NCI-H510A (cell line): Measurements from ENCODE around the gene RIF1.

Source experiments
- DNase-seq: peaks from one replicate; lab custom pipeline; 2025; lab: John Stamatoyannopoulos, UW

Gene RIF1

DNA sequence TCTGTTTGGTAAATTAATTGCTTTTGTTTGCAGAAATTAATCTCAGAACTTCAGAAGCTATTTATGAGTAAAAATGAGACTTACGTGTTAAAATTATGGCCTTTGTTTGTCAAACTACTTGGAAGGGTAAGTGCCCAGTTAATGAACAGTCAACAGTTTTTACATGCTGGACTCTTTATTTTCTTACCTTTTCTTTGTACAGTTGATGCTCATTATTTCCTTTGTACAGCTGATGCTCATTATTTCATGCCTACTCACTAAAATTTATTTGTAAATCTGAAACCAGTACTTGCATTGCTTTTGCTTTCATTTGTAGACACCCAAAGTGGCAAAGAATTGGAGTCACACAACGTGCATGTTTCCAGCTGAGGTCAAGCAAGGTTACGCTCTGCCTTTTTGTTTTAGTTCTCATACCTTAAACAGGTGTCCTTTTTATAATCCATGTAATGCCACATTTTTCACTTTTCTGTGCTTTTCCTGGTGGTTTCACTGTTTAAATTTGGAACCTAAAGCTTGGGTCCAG, 13.3 kb downstream of the RIF1 start:
- no peak for DNase-seq

DNA sequence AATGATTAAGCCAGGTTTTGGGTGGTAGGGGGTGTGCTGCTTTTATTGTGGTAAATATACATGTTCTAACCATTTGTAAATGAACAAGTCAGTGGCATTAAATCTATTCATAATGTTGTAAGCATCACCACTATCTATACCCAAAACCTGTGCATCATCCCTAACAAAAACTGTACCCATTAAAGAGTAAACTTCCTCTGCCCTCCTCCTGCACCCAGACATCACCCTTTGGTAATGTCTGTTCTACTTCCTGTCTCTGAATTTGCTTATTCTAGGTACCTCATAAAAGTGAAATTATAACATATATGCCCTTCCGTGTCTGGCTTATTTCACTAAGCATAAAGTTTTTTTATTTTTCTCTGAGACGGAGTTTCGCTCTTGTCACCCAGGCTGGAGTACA, 14.1 kb downstream of the RIF1 start:
- no peak for DNase-seq

DNA sequence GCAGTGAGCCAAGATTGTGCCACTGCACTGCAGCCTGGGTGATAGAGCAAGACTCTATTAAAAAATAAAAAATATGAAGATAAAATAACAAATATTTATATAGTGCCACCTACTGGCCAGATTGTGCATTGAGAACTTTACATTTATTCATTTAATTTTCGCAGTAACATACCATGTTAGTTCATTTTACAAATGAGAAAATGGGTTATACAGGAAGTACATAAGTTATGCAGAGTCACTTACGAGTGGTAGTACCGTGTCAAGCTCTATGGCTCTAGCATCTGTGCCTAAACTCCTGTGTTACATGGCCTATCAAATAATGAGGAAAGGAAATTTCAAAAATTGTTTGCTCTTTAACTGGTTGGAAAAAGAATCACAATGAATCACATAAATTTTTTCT, 27.9 kb downstream of the RIF1 start:
- no peak for DNase-seq

DNA sequence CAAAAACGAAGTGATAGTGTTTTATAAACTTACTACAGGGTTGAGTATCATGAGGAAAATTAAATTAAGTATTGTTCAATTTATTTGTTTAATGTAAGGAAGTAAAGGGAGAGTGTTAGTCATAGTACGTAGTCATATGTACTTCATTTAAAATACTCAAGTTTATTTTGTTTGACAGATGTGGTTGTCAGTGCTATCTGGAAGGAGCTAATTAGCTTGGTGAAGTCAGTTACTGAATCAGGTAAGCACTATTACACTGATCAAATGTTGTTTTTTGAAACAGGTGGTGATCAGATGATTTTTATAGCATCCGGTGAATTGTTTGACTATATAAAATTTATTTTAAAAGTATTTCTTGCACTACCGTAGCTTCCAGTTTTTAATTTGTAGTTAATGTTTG, 28.8 kb downstream of the RIF1 start:
- DNase-seq, result no peak

DNA sequence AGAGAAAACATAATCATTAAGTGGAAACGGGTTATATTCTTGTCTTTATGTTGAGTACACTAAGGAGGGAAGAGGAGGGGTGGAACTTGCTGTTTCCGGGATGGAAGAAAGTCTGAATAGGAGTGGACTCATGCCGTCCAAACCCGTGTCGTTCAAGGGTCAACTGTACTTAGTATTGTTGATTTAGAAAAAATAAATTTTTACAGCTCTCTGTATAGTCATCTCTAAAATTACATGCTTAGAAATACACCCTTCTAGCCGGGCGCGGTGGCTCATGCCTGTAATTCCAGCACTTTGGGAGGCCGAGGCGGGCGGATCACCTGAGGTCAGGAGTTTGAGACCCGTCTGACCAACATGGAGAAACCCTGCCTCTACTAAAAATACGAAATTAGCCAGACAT, 29.4 kb downstream of the RIF1 start:
- no peak for DNase-seq

DNA sequence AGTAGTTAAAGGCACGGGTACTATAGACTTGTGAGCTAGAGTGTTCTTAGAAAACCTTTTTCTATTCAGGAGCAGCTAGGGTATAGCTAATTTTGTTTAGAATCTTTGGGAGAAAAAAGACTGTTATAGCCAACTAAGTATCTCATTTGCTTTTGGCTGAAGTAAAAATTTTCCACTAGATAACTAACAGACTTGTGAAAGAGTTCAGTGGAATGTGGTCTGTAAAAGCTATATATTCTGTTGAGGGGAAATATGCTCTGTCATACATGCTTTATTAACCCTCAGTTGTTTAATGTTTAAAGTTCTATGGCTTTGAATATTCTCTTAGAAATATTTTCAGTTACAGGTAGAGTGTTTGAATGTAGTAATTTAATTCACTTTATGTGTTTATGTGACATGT, 49.7 kb downstream of the RIF1 start:
- no peak for DNase-seq

DNA sequence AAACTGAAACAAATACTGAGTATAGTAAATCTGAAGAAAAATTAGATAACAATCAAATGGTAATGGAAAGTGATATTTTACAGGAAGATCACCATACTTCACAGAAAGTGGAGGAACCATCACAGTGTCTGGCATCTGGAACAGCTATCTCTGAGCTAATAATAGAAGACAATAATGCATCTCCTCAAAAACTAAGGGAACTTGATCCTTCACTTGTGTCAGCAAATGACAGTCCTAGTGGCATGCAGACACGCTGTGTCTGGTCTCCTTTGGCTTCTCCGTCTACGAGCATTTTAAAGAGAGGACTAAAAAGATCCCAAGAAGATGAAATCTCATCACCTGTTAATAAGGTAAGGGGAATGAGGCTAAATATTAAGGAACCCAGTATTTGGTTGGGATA, 56.1 kb downstream of the RIF1 start:
- DNase-seq, result no peak

DNA sequence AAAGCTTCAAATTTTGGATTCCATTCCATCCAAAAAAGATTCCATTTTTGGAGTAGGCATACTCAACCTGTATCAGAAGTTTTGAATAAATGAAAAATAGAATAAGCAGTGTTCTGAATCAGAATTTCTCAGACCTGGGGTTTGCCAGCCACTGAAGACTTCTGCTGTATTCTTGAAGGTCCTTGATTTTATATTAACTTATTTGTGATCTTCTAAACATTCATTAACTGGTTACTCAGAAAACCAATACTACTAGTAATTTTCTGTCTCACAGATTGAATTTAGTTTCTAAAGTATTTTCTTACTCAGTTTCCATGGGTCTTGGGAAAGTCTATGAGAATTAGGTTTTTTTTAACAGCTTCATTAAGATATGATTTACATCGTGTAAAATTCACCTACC, 60.9 kb downstream of the RIF1 start:
- no peak for DNase-seq

DNA sequence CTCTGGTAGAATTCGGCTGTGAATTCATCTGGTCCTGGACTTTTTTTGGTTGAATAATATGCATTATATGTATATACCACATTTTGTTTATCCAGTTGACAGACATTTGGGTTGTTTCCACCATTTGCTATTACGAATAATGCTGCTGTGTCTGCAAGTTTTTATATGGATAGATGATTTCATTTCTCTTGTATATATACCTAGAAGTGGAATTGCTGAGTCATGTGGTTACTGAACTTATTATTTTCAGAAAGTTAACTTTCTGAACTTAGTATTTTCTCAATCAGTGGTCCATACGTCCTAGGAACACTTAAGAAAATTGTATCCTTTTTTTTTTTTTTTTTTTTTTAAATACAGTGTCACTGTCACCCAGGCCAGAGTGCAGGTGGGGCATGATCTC, 63.3 kb downstream of the RIF1 start:
- no peak for DNase-seq

DNA sequence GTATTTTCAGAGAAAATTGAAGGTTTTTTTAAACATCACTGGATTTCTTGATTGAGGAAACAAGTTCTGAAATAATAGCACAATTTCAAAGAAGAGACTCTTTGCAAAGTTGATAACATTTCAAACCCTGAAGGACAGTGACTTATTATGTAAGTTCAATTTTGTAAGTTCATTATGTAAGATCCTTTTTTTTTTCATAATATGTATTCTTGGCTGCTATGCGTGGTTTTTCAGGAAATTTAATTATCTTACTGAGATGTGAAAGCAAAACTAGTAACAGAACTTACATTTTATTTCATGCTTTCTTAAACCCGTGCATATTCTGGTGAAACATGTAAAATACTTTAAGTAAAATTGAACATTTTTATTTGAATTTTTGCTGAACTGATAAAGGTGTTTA, 65.4 kb downstream of the RIF1 start:
- no peak for DNase-seq

DNA sequence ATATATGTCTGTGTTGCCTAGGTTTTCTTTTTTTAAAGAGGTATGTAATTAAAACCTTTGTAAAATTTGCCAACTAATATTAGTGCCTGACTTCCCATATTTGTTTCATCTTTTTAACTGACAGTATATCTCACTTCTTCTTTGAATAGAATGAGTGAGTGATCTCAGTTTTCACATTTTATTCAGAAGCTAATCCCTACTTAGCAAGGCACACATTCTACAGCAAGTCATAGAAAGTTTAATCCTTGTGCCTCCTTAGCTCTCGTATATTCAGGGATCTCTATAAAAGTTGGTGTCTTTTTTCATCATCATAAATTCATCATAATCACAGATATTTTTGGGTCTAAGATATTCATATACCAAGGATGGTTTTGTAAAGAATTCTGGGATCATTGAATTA, 66.6 kb downstream of the RIF1 start:
- no peak for DNase-seq

DNA sequence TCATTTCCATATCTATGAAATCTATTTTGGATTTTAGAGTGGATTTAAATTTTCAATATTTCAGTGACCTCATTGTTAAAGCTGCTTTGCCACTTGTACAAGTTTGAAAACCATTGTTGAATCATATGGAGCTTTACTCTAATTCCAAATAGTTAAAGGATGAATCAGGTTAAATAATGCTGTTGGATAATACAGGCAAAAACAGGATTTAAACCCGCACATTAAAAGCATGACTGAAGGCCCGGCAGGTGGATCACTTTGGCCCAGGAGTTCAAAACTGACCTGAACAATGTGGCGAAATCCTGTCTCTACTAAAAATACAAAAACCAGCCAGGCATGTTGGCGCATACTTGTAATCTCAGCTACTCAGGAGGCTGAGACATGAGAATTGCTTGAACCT, 68.3 kb downstream of the RIF1 start:
- no peak for DNase-seq

DNA sequence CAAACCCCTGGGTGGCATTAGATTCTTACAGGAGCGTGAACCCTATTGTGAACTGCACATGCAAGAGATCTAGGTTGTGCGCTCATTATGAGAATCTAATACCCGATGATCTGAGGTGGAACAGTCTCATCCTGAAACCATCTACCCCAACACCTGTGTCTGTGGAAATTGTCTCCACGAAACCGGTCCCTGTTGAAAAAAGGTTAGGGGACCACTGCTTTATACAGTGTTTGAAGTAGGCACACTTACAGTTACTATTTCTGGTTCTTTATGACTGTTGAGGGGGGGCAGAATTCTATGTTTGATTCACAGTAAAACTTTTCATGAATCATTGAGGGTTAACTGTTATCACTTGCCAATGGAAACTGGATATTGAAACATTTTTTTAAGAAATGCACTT, 72.0 kb downstream of the RIF1 start:
- no peak for DNase-seq

DNA sequence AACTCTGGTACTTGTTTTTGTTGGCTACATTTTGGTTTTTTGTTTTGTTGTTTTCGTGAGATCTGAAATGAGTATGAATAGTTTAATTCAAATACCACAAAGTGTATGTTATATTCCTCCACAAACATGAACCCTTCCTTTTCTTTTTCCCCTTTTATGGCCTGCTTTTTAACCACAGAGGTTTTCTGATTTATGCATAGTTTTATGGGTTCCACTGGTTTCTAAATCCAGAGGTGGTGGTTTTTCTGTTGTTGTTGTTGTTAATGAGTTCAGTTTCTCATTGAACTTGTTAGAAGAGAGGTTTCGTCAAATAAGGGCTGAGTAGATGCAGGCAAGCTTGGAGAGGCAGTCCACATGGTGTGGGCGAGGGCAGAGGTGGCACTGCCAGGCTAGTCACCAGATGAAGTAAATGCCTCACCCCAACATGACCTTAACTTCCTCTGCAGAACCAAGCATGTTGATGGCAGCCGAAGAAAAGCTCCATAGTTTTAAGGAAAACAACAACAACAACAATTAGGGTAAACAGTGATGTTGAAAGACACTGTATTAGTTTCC, 72.5 kb downstream of the RIF1 start:
- no peak for DNase-seq

DNA sequence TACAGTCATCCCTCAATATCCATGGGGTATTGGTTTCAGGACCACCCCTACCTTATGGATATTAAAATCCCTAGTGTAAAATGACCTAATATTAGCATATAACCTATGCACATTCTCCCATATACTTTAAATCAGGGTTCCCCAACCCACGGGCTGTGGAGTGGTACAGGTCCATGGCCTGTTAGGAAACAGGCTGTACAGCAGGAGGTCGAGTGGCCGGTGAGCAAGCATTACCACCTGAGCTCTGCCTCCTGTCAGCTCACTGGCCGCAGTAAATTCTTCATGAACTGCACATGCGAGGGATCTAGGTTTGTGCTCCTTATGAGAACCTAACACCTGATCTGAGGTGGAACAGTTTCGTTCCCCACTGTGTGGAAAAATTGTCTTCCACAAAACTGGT, 73.8 kb downstream of the RIF1 start:
- DNase-seq, result no peak

DNA sequence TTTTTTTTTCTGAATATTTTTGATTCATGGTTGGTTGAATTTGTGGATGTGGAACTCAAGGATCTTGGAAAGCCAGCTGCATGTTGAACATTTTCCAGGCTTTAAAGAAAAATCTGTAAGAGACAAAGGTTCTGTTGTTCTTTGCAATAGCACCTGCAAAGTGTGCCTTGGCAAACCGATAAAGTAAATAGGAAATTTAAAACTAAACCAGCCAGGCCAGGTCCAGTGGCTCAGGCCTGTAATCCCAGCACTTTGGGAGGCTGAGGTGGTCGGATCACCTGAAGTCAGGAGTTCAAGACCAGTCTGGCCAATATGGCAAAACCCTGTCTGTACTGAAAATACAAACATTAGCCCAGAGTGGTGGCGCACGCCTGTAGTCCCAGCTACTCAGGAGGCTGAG, 74.4 kb downstream of the RIF1 start:
- DNase-seq, result no peak

DNA sequence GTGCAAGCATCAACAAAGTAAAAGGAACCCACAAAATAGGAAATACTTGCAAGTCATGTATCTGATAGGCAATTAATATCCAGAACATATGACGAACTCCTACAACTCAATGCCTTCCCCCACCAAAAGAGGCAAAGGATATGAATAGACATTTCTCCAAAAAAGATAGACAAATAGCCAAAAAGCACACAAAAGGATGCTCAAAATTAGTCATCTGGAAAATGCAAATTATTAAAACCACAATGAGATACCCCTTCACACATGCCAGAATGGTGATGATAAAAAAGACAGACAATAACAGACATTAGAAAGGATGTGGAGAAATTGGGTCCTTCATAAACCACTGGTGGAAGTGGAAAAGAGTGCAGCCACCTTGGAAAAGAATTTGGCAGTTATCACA, 76.4 kb downstream of the RIF1 start:
- no peak for DNase-seq

DNA sequence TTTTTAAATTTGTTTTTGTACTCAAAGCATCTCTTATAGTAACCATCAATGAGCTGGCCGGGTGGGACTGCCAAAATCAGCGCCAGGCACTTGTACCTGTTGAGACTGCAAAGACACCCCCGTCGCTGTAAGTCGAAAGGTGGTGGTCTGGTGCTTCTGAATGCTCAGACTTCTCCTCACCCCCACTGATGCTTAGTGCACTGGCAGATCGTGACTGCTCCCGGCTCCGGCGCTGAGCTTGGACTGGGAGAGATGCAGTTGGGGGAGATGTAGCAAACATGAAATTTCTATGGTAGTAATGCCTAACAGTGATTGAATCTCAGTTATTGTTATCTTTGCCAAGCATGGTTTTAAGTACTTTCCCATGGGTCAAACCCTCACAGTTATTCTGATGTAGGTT, 80.6 kb downstream of the RIF1 start:
- DNase-seq, result no peak

DNA sequence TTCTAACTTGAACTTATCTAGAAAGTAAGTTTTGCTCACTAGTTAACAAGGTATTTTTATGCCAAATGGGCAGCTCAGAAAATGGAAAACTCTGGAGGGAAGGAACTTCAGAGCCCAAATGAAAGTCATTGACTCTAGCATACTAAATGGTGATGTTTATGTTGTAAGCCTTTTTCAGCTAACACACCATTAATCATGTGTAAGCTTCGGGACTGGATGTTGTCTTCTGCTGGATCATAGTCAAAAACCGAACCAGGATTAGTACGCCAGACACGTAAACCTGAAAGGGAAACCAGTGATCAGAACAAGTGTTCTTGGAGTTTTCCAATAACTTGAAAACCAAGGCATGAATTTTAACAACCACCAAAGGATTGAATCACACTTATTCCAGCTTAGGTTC, 81.8 kb downstream of the RIF1 start:
- DNase-seq, result no peak

DNA sequence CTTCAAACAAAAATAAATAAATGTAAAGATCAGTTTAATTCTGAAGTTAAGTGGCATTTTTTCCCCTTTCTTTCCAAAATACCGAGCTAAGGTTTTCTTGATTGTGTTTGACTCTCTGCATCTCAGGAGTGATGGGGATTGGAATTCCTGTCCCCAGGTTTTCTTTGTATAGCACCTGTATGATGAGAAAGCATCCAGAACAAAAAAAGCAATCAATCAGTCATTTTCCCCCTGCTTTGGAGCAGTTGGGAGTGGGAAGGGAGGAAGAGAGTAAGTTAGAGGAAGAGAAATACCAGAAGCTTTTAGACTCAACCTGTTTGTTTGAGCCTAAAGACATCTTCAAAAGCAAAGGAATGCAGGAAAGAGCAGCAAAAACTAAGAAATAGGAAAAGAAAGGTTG, 88.5 kb downstream of the RIF1 start:
- DNase-seq, result no peak

DNA sequence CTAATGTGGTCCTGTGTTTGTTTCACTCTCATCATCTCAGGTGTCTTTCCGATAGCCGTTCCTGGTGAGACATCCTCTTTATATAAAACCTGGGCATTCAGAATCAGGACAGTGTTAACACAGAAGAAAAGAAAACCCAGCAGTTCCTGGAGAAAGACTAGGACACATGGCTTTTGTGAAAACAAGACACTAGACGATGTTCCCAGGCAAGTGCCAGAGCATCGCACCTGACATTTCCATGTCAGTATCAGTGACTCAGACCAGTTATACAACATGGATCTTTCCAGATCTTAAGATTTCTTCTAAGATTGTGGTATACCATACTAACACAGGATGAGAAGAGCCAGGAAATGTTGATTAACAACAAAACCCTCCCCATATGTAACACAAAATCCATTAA, 96.5 kb downstream of the RIF1 start:
- DNase-seq, result no peak

DNA sequence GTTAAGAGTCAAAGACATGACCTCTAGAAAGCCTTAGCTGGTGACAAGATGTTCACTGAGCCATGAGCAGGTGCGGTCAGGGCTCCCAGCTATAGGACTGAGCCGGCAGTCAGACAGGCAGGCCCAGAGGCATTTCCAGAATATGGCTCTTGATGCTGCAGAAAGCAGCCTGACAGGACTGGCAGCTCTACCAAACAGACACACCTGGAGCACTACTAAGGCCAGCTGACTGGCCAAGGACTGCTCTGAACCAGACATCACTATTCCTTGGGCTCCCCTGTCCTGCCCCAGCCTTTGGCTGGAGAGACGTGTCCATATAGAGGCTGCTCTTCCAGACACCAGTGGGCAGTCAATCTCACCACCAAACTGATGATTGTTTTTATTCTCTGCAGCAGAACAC, 98.8 kb downstream of the RIF1 start:
- no peak for DNase-seq

DNA sequence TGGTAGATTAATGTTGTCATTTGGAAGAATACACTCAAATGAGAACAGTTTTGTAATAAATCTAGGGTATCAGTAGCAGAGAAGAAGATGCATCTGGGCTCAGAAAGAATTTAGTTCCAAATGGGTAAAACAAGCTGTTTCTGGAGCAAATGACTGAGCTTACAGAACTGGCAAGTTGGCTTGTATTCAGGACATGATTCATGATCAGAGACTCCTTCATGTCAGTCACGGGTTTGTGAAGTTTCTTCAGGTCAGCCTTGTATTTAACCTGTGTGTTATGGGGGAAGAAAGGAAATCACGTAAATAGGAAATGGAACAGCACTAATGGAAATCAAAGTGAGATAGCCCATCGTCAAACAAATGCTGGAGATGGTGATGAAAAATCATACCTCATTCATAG, 109.1 kb downstream of the RIF1 start:
- DNase-seq, result no peak

DNA sequence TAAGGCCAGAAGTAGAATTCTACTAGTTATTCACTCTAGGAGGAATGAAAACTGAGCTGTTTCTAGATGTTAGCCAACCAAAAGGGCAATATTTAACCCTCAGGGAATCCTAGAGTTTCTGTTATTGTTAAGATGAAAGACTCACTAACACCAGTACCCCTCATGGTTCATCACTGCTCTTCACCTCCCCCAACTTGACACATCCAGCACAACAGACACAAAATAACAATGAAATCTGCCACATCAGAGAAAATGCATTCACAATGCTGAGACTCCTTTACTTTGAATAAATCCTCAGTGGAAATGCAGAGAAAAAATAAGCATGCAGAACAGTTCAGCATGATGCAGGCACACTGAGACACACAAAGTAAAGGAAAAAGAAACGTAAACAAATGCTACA, 111.3 kb downstream of the RIF1 start:
- no peak for DNase-seq

DNA sequence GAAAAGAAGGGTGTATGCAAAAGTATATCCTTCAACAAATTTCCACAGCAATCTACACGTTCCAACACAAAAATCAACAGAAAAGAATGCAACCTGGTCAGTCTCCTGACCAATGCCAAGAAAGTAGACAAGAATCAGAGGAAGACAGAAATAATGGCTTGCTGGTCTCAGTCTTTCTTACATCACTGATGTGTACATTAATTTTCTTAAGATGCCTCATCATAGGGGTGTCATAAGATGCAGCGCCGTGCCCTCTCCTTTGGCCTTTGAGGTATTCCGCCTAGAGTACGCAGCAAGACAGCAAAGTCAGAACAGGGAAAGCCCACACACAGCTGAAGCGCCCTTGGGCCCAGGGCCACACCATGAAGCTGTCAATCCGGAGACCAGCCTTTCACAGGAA, 112.9 kb downstream of the RIF1 start:
- DNase-seq, result no peak
